Keratinocyte (primary cell): ENCODE measurements around the gene DCP2. TPM values are rescaled to one million over a fixed set of nuclear protein-coding genes. Genes with fewer than 3 reads are reported as not detected.

Source experiments
- DNase-seq: peaks from one replicate; pipeline ENCODE4 v3.0.0-alpha.2; 2011; ENCODE audit warnings: low read depth, missing footprints, low spot score
- FAIRE-seq: peaks from 2 replicates; lab custom pipeline; 2011; peaks lifted over from hg19 to GRCh38; lab: Jason Lieb, UNC
- H2AFZ ChIP-seq: 2 replicates; pipeline ENCODE4 v1.6.0; 2012; ENCODE audit warnings: low read length, control low read depth, inconsistent platforms; ENCODE audit not compliant: control insufficient read depth
- H3K27ac ChIP-seq: 2 replicates; pipeline ENCODE4 v1.5.1; 2011; ENCODE audit warnings: low read length; ENCODE audit not compliant: control insufficient read depth, insufficient read depth
- H3K27me3 ChIP-seq: 3 replicates; pipeline ENCODE4 v1.6.0; 2011; ENCODE audit warnings: low read length; ENCODE audit not compliant: control insufficient read depth, insufficient read depth; ENCODE audit errors: extremely low read depth
- H3K36me3 ChIP-seq, 2 experiments: 2 replicates in 1 of 2; 3 replicates in 1 of 2; pipeline ENCODE4 v1.5.1; 2011; ENCODE audit warnings: low read length in 2 of 2, mild to moderate bottlenecking in 1 of 2; ENCODE audit not compliant: control insufficient read depth in 2 of 2, insufficient read depth in 2 of 2; ENCODE audit errors: extremely low read depth in 1 of 2
- H3K4me1 ChIP-seq: 3 replicates; pipeline ENCODE4 v1.5.1; 2011; ENCODE audit warnings: low read length; ENCODE audit not compliant: control insufficient read depth, insufficient read depth; ENCODE audit errors: extremely low read depth
- H3K4me2 ChIP-seq: 3 replicates; pipeline ENCODE4 v1.6.0; 2011; ENCODE audit warnings: low read depth, low read length; ENCODE audit not compliant: control insufficient read depth, insufficient read depth; ENCODE audit errors: extremely low read depth
- H3K4me3 ChIP-seq, 3 experiments: fragments of 200-600 bp in 1 of 3; sonication (generic) in 1 of 3; 2 replicates in 2 of 3; 3 replicates in 1 of 3; pipeline ENCODE4 v1.5.1; 2011 to 2016; ENCODE audit warnings: low read length in 3 of 3, mild to moderate bottlenecking in 3 of 3, control low read depth in 2 of 3, inconsistent platforms in 1 of 3, low read depth in 1 of 3, mixed read lengths in 1 of 3, mixed run types in 1 of 3, moderate library complexity in 1 of 3; ENCODE audit not compliant: control insufficient read depth in 2 of 3, insufficient read depth in 2 of 3; ENCODE audit errors: extremely low read depth in 1 of 3
- H3K79me2 ChIP-seq: 2 replicates; pipeline ENCODE4 v1.6.0; 2012; ENCODE audit warnings: low read length; ENCODE audit not compliant: control insufficient read depth, insufficient read depth
- H3K9ac ChIP-seq: 3 replicates; pipeline ENCODE4 v1.6.0; 2011; ENCODE audit warnings: low read length; ENCODE audit not compliant: control insufficient read depth, insufficient read depth; ENCODE audit errors: extremely low read depth
- H3K9me1 ChIP-seq: 3 replicates; pipeline ENCODE4 v1.6.0; 2011; ENCODE audit warnings: low read length; ENCODE audit not compliant: control insufficient read depth, insufficient read depth; ENCODE audit errors: extremely low read depth
- H3K9me3 ChIP-seq: 2 replicates; pipeline ENCODE4 v1.5.1; 2012; ENCODE audit warnings: low read depth, low read length; ENCODE audit not compliant: control insufficient read depth
- H4K20me1 ChIP-seq: 3 replicates; pipeline ENCODE4 v1.6.0; 2011; ENCODE audit warnings: low read length; ENCODE audit not compliant: control insufficient read depth, insufficient read depth; ENCODE audit errors: extremely low read depth
- CTCF ChIP-seq, 3 experiments: IDR thresholded peaks in 1 of 3; conservative IDR thresholded peaks in 1 of 3; optimal IDR thresholded peaks in 1 of 3; 2 replicates in 2 of 3; 3 replicates in 1 of 3; pipeline versions ENCODE3 to v1.5.1; 2011; ENCODE audit warnings: low read length in 3 of 3, mild to moderate bottlenecking in 3 of 3, moderate library complexity in 2 of 3, control low read depth in 1 of 3, inconsistent platforms in 1 of 3; ENCODE audit not compliant: insufficient read depth in 2 of 3; ENCODE audit errors: extremely low read depth in 1 of 3
- EZH2 ChIP-seq: IDR thresholded peaks from one replicate; pipeline ENCODE4 v1.6.1; 2012; ENCODE audit warnings: inconsistent platforms, mild to moderate bottlenecking, low read length, moderate library complexity
- dilution Hi-C: fragments of 300-500 bp; cut with MboI; formaldehyde crosslinking; loops from one replicate; pipeline ENCODE4 v1.7.0; 2020; ENCODE audit warnings: low sequenced_read_pairs; ENCODE audit not compliant: extremely low pct_ligation_motif_present
- polyA plus RNA-seq, 5 experiments: library from polyadenylated mRNA; depleted of rRNA in 3 of 5; stranded (reverse) in 3 of 5; stranded (forward) in 1 of 5; unstranded in 1 of 5; fragments of >200 nt; gene quantifications; 1 replicate in 1 of 5; 2 replicates in 3 of 5; 3 replicates in 1 of 5; pipeline versions ENCODE4 v1.2.1 to v1.2.3, GENCODE V29; 2011 to 2012; ENCODE audit warnings: missing spikeins in 2 of 5, low read depth in 1 of 5, low replicate concordance in 1 of 5

The DCP2 gene
- polyA plus RNA-seq, 1 donor (not counting 4 experiments of a cell fraction or from before 2014, with no cell fraction given), result 11.8 TPM

DNA sequence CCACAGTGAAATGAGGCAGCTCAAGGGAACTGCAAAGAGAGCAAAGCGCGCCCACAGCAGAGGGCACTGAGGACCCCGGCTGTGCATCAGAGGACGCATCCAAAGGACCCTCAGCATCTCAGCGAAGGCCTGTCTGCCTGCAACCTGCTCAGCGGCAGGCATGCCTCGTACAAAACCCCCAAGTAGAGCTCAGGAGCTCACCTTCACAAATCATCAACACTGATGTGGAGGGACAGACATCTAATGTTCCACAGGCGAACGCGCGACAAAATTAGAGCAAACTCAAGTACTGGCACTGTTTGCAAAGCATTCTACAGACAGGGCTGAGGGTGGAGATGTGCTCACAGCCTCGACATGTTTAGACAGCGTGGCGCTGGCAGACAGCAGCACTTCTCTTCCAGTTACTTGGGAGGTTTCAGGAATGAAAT is 81.0 kb downstream of the DCP2 start:
- H2AFZ ChIP-seq, result no peak overlapping the region
- H3K36me3 ChIP-seq, result peaks cover 23 to 31% of the 10 kb centered on the region in 2 experiments
- peaks cover 6% of the 10 kb centered on the region for H3K9me1 ChIP-seq
- FAIRE-seq, result peak; percentile 58
- H3K9ac ChIP-seq, result peak overlapping the region; percentile 22
- H3K4me3 ChIP-seq, result no peak overlapping the region
- no peak for DNase-seq
- TF ChIP-seq CTCF (optimal IDR thresholded peaks at IDR 0.05 in 1 of 3, IDR thresholded peaks at IDR 0.05 in 1 of 3, conservative IDR thresholded peaks at IDR 0.05 in 1 of 3; ENCODE audit: extremely low read depth in 1 of 3, insufficient read depth in 2 of 3, low read length in 3 of 3) (peak in 1 of 3 experiments; percentile 51), EZH2 (no peak)
- no peaks in the 10 kb centered on the region for H3K27me3 ChIP-seq
- peak overlapping the region; percentile 51 for H3K4me2 ChIP-seq
- H3K79me2 ChIP-seq, result no peaks in the 10 kb centered on the region
- no peak overlapping the region for H3K27ac ChIP-seq
- dilution Hi-C loops, result no loop called here
- peaks cover 29% of the 10 kb centered on the region for H3K4me1 ChIP-seq
- no peaks in the 10 kb centered on the region for H3K9me3 ChIP-seq
- no peaks in the 10 kb centered on the region for H4K20me1 ChIP-seq

DNA sequence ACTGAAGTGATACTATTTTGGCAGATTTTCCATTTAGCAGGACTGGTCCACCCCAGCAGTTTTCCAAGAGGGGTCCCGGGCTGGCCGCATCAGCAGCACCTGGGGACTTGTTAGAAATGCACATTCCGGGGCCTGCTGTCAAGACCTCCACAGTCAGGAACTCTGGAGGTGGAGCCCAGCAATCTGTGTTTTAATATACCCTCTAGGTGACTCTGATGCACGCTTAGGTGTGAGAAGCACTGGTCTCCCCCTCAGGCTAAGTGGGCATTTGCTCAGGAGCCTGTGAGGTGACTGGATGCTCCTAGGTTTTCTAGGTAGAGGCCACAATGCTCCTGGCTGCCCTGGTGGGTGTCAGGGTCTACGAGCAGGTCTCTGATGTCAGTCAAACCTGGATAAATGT is 81.7 kb downstream of the DCP2 start:
- H4K20me1 ChIP-seq, result no peaks in the 10 kb centered on the region
- no peaks in the 10 kb centered on the region for H3K27me3 ChIP-seq
- TF ChIP-seq EZH2, result no peak
- no peak overlapping the region for H3K27ac ChIP-seq
- H3K79me2 ChIP-seq, result no peaks in the 10 kb centered on the region
- H3K36me3 ChIP-seq, result peaks cover 23 to 36% of the 10 kb centered on the region in 2 experiments
- peaks cover 6% of the 10 kb centered on the region for H3K9me1 ChIP-seq
- no peak overlapping the region for H3K4me3 ChIP-seq
- dilution Hi-C loops, result no loop called here
- no peaks in the 10 kb centered on the region for H3K9me3 ChIP-seq
- H2AFZ ChIP-seq, result no peak overlapping the region
- no peak for FAIRE-seq
- peak overlapping the region; percentile 22 for H3K9ac ChIP-seq
- DNase-seq, result no peak
- peaks cover 31% of the 10 kb centered on the region for H3K4me1 ChIP-seq
- H3K4me2 ChIP-seq, result no peak overlapping the region

DNA sequence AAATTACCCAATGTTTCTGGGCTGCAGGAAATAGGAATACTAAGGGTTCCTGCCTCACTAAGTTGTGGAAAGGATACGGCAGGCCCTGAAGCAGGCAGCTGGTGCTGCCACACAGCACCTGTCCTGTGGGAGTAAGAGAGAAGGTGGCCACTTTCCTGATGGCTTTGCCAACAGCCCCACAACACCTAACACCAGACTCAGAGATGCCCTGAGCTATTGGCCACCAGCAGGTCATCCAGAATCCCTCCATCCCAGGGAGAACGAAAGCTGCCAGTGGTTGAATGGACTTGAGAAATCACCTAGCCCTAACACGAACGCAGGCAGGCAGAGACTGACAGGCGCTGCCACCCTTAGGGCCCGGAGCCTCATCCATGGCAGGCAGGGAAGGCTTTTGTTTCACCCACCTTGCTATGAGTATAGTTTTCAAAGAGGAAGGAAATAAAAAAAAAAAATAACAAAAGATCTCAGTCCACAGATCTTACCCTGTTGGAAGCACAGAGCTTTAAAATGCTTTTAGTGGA is 82.2 kb downstream of the DCP2 start:
- H3K4me3 ChIP-seq, result no peak overlapping the region
- TF ChIP-seq CTCF (optimal IDR thresholded peaks at IDR 0.05 in 1 of 3, IDR thresholded peaks at IDR 0.05 in 1 of 3, conservative IDR thresholded peaks at IDR 0.05 in 1 of 3; ENCODE audit: extremely low read depth in 1 of 3, insufficient read depth in 2 of 3, low read length in 3 of 3) (no peak), EZH2 (no peak)
- dilution Hi-C loops, result no loop called here

More for the DNA sequence above, 82.2 kb downstream of the DCP2 start:
- H3K36me3 ChIP-seq, result peaks cover 23 to 33% of the 10 kb centered on the region in 2 experiments
- no peaks in the 10 kb centered on the region for H3K79me2 ChIP-seq
- no peak overlapping the region for H3K4me2 ChIP-seq
- H3K9me3 ChIP-seq, result no peaks in the 10 kb centered on the region
- H3K4me1 ChIP-seq, result peaks cover 31% of the 10 kb centered on the region
- no peak overlapping the region for H3K9ac ChIP-seq
- H3K9me1 ChIP-seq, result peaks cover 6% of the 10 kb centered on the region
- no peak overlapping the region for H3K27ac ChIP-seq
- FAIRE-seq (no peak), DNase-seq (no peak)
- no peaks in the 10 kb centered on the region for H4K20me1 ChIP-seq
- no peaks in the 10 kb centered on the region for H3K27me3 ChIP-seq
- H2AFZ ChIP-seq, result no peak overlapping the region
